ENCODE measurements around the gene RHOU.

- TF ChIP-seq, protein P1, sequence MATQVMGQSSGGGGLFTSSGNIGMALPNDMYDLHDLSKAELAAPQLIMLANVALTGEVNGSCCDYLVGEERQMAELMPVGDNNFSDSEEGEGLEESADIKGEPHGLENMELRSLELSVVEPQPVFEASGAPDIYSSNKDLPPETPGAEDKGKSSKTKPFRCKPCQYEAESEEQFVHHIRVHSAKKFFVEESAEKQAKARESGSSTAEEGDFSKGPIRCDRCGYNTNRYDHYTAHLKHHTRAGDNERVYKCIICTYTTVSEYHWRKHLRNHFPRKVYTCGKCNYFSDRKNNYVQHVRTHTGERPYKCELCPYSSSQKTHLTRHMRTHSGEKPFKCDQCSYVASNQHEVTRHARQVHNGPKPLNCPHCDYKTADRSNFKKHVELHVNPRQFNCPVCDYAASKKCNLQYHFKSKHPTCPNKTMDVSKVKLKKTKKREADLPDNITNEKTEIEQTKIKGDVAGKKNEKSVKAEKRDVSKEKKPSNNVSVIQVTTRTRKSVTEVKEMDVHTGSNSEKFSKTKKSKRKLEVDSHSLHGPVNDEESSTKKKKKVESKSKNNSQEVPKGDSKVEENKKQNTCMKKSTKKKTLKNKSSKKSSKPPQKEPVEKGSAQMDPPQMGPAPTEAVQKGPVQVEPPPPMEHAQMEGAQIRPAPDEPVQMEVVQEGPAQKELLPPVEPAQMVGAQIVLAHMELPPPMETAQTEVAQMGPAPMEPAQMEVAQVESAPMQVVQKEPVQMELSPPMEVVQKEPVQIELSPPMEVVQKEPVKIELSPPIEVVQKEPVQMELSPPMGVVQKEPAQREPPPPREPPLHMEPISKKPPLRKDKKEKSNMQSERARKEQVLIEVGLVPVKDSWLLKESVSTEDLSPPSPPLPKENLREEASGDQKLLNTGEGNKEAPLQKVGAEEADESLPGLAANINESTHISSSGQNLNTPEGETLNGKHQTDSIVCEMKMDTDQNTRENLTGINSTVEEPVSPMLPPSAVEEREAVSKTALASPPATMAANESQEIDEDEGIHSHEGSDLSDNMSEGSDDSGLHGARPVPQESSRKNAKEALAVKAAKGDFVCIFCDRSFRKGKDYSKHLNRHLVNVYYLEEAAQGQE (IDR thresholded peaks at IDR 0.05; ENCODE audit: unreplicated experiment) = no peak
- no peak for TF ChIP-seq EZH2 (IDR thresholded peaks at IDR 0.05; ENCODE audit: low read depth, unreplicated experiment)
- no peak for TF ChIP-seq CTCF (conservative IDR thresholded peaks at IDR 0.05; ENCODE audit: low read depth in 2 of 2)
- no peak for TF ChIP-seq ETS1 (IDR thresholded peaks at IDR 0.05)
Measured at GRCh38 chr1:228743405-228743804, 8.1 kb downstream of the RHOU start.
